Measurements from ENCODE around the gene ACTN1. TPM values are rescaled to one million over a fixed set of nuclear protein-coding genes. Genes with fewer than 3 reads are reported as not detected.

ACTN1 gene
- total and polyA plus RNA-seq, 10 of the 15 experiments (the other 5 are each of a cell fraction or from before 2014, with no cell fraction given): 0.14 to 39.4 (median 2.6) TPM

GRCh38 chr14:68961361-68961760 is 17.7 kb downstream of the ACTN1 start (continued):
- TF ChIP-seq JUND (IDR thresholded peaks at IDR 0.05; ENCODE audit: low read depth, low read length): no peak
- no peak for TF ChIP-seq ELK1 (IDR thresholded peaks at IDR 0.05; ENCODE audit: low read depth, low read length)
- no peak for TF ChIP-seq KDM1A (IDR thresholded peaks at IDR 0.05; ENCODE audit: borderline replicate concordance)
- TF ChIP-seq CEBPB (IDR thresholded peaks at IDR 0.05; ENCODE audit: borderline replicate concordance in 1 of 2, low read depth in 2 of 2, low read length in 2 of 2): no peak
- TF ChIP-seq SUPT20H (IDR thresholded peaks at IDR 0.05; ENCODE audit: borderline replicate concordance, control insufficient read depth, low read depth, low read length): no peak
- TF ChIP-seq NR2C1 (IDR thresholded peaks at IDR 0.05): no peak

- Histone ChIP-seq H3K4me3 (no peak overlapping the region), H2AFZ (ENCODE audit: control insufficient read depth, low read depth, low read length) (no peak overlapping the region), H3K9ac (ENCODE audit: control insufficient read depth, insufficient read depth, low read length) (no peak overlapping the region), H3K27me3 (replicated peaks in 1 of 2; ENCODE audit: control insufficient read depth in 2 of 2, insufficient read depth in 2 of 2, low read length in 1 of 2) (no peaks in the 10 kb centered on the region), H3K4me2 (ENCODE audit: control insufficient read depth, insufficient read depth) (no peak overlapping the region), H3K9me3 (replicated peaks; ENCODE audit: control insufficient read depth, insufficient read depth, low read length) (no peaks in the 10 kb centered on the region), H4K20me1 (ENCODE audit: control insufficient read depth, insufficient read depth) (no peaks in the 10 kb centered on the region), H3K4me1 (ENCODE audit: control insufficient read depth, insufficient read depth, low read length) (peaks cover 8% of the 10 kb centered on the region), H3K79me2 (ENCODE audit: control insufficient read depth, insufficient read depth, low read length) (no peaks in the 10 kb centered on the region), H3K36me3 (ENCODE audit: control insufficient read depth in 2 of 2, insufficient read depth in 2 of 2, low read length in 1 of 2) (no peaks in the 10 kb centered on the region; a peak in 1 of 4 replicates), H3K27ac (ENCODE audit: control insufficient read depth, insufficient read depth) (no peak overlapping the region)
- CTCF ChIA-PET: interaction anchor here (0.8 kb wide), 1 partner anchor 128 kb away, joined by 3 read pairs; no protein-coding TSS in a partner anchor
- in situ Hi-C loops (cut with MboI): no loop called here
- intact Hi-C loops (cut with micrococcal nuclease; ENCODE audit: unreplicated experiment): no loop called here
- WGBS (ENCODE audit: insufficient coverage, insufficient replicate concordance, low lambda C conversion rate, missing lambda C conversion rate): 22% methylated on average over 3 of the region's 3 CpGs
- TF ChIP-seq SMARCA5 (IDR thresholded peaks at IDR 0.05) (no peak), CBX5 (IDR thresholded peaks at IDR 0.05; ENCODE audit: low read depth) (no peak), CHD1 (IDR thresholded peaks at IDR 0.05; ENCODE audit: low read depth, low read length) (no peak), JUNB (IDR thresholded peaks at IDR 0.05) (no peak), YBX1 (IDR thresholded peaks at IDR 0.05) (no peak), CBX3 (IDR thresholded peaks at IDR 0.05; ENCODE audit: borderline replicate concordance, low read depth) (no peak), ELK1 (IDR thresholded peaks at IDR 0.05; ENCODE audit: low read depth, low read length) (no peak)
- SMC1A ChIA-PET (ENCODE audit: uncharacterized antibody, unreplicated experiment): interaction anchor here (0.7 kb wide), 1 partner anchor 17 kb away, joined by 3 read pairs; no protein-coding TSS in a partner anchor
- BruUV-seq (replicated peaks): no TSS peak
- DNase-seq (ENCODE audit: low read depth, low spot score) (no peak), ATAC-seq (no peak), FAIRE-seq (no peak)
- POLR2A ChIA-PET: no interaction called here
- RAD21 ChIA-PET (ENCODE audit: unreplicated experiment): no interaction called here
Measured at GRCh38 chr14:68960123-68960522, 19.0 kb downstream of the ACTN1 start.

Data from GM12878 (cell line).